ENCODE results near the gene SH3GL3. TPM values are rescaled to one million over a fixed set of nuclear protein-coding genes. Genes with fewer than 3 reads are reported as not detected.

Gene SH3GL3
- total RNA-seq, 1 experiment from 2014 or later = 0.24 TPM

DNA sequence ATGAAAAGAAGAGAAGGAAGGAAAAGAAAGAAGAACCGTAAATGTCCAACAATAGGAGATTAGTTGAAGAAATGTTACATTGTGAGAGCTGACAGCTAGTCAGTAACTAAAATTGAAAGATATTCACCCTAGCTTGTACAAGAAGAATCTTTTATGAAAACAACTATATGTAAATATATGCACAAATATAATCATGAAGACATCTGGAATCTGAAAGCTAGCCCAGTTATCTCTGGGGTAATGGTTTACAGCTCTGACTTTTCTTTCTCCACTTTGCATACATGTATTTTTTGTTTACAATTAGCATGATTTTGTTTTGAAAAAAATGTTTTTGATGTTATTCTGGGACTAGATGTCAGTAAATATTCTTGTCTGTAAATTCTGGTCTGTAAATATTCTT, 169.7 kb downstream of the SH3GL3 start:
- DNase-seq = no peak
- no peak for TF ChIP-seq CTCF (IDR thresholded peaks at IDR 0.05; ENCODE audit: unreplicated experiment)
- no peak overlapping the region for H3K4me3 Mint-ChIP-seq (ENCODE audit: low read depth, unreplicated experiment)
- no peaks in the 10 kb centered on the region for H3K36me3 Mint-ChIP-seq (ENCODE audit: insufficient read depth, unreplicated experiment)
- no peaks in the 10 kb centered on the region for H3K27me3 Mint-ChIP-seq (ENCODE audit: unreplicated experiment)
- no peaks in the 10 kb centered on the region for H3K9me3 Mint-ChIP-seq (ENCODE audit: low read depth, unreplicated experiment)
- no TSS peak for BruUV-seq (replicated peaks)
- H3K4me1 Mint-ChIP-seq (ENCODE audit: low read depth, unreplicated experiment) = peaks cover 29% of the 10 kb centered on the region
- intact Hi-C loops (cut with micrococcal nuclease; ENCODE audit: unreplicated experiment) = no loop called here
- no peak overlapping the region for H3K27ac Mint-ChIP-seq (ENCODE audit: unreplicated experiment)
- CTCF ChIA-PET = no interaction called here

- no peaks in the 10 kb centered on the region for H3K36me3 Mint-ChIP-seq (ENCODE audit: insufficient read depth, unreplicated experiment)
- H3K4me3 Mint-ChIP-seq (ENCODE audit: low read depth, unreplicated experiment) = no peak overlapping the region
- no peak for DNase-seq
- TF ChIP-seq CTCF (IDR thresholded peaks at IDR 0.05; ENCODE audit: unreplicated experiment) = no peak
- H3K4me1 Mint-ChIP-seq (ENCODE audit: low read depth, unreplicated experiment) = peaks cover 5% of the 10 kb centered on the region
- H3K27ac Mint-ChIP-seq (ENCODE audit: unreplicated experiment) = no peak overlapping the region
- CTCF ChIA-PET = interaction anchor here (0.6 to 1.3 kb wide), 3 partner anchors 15 to 153 kb away, joined by 3 to 5 read pairs (median 4); no protein-coding TSS in a partner anchor
- H3K9me3 Mint-ChIP-seq (ENCODE audit: low read depth, unreplicated experiment) = no peaks in the 10 kb centered on the region
- BruUV-seq (replicated peaks) = no TSS peak
- no peaks in the 10 kb centered on the region for H3K27me3 Mint-ChIP-seq (ENCODE audit: unreplicated experiment)
- intact Hi-C loops (cut with micrococcal nuclease; ENCODE audit: unreplicated experiment) = no loop called here
These were observed 179.1 kb downstream of the SH3GL3 start for GRCh38 chr15:83626171-83626802.

GRCh38 chr15:83631534-83631933, 184.4 kb downstream of the SH3GL3 start:
- Mint-ChIP-seq H3K4me3 (ENCODE audit: low read depth, unreplicated experiment) (no peak overlapping the region), H3K9me3 (ENCODE audit: low read depth, unreplicated experiment) (peaks cover 7% of the 10 kb centered on the region), H3K4me1 (ENCODE audit: low read depth, unreplicated experiment) (no peaks in the 10 kb centered on the region), H3K36me3 (ENCODE audit: insufficient read depth, unreplicated experiment) (no peaks in the 10 kb centered on the region), H3K27ac (ENCODE audit: unreplicated experiment) (no peak overlapping the region), H3K27me3 (ENCODE audit: unreplicated experiment) (peaks cover 13% of the 10 kb centered on the region)
- CTCF ChIA-PET = no interaction called here
- no TSS peak for BruUV-seq (replicated peaks)
- intact Hi-C loops (cut with micrococcal nuclease; ENCODE audit: unreplicated experiment) = no loop called here
- DNase-seq = no peak
- TF ChIP-seq CTCF (IDR thresholded peaks at IDR 0.05; ENCODE audit: unreplicated experiment) = no peak

DNA sequence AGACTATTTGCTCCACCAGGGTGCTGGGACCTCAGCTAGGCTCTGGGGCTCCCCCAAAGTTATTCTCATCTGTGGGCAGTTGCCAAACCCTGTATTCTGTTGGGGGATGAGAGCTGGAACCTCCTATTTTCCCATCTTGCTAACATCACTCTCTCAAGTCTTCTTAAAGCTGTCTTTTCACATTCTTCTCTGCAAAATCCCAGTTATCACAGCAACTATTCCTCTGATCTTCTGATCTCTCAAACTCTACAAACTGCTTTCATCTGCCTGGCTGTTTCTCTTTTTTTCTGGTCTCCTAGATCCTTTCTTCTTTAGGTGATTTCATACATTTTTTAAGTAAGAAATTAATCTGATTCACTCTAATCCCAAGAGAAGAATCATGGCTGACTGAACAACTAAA, 196.1 kb downstream of the SH3GL3 start:
- peaks cover 3% of the 10 kb centered on the region for H3K9me3 Mint-ChIP-seq (ENCODE audit: low read depth, unreplicated experiment)

More for the DNA sequence above, 196.1 kb downstream of the SH3GL3 start:
- Mint-ChIP-seq H3K27me3 (ENCODE audit: unreplicated experiment) (peaks cover 45% of the 10 kb centered on the region), H3K36me3 (ENCODE audit: insufficient read depth, unreplicated experiment) (no peaks in the 10 kb centered on the region), H3K4me1 (ENCODE audit: low read depth, unreplicated experiment) (no peaks in the 10 kb centered on the region), H3K27ac (ENCODE audit: unreplicated experiment) (no peak overlapping the region), H3K4me3 (ENCODE audit: low read depth, unreplicated experiment) (no peak overlapping the region)
- DNase-seq = no peak
- CTCF ChIA-PET = no interaction called here
- no peak for TF ChIP-seq CTCF (IDR thresholded peaks at IDR 0.05; ENCODE audit: unreplicated experiment)
- intact Hi-C loops (cut with micrococcal nuclease; ENCODE audit: unreplicated experiment) = no loop called here
- BruUV-seq (replicated peaks) = no TSS peak
